ENCODE measurements around the gene DNAJB8.
A peak's percentile ranks its signal among the peaks of the same experiment; 100 is the strongest.

The DNAJB8 gene

GRCh38 chr3:128493570-128494366 is 27.1 kb upstream of the DNAJB8 start:
- DNase-seq: no peak

DNA sequence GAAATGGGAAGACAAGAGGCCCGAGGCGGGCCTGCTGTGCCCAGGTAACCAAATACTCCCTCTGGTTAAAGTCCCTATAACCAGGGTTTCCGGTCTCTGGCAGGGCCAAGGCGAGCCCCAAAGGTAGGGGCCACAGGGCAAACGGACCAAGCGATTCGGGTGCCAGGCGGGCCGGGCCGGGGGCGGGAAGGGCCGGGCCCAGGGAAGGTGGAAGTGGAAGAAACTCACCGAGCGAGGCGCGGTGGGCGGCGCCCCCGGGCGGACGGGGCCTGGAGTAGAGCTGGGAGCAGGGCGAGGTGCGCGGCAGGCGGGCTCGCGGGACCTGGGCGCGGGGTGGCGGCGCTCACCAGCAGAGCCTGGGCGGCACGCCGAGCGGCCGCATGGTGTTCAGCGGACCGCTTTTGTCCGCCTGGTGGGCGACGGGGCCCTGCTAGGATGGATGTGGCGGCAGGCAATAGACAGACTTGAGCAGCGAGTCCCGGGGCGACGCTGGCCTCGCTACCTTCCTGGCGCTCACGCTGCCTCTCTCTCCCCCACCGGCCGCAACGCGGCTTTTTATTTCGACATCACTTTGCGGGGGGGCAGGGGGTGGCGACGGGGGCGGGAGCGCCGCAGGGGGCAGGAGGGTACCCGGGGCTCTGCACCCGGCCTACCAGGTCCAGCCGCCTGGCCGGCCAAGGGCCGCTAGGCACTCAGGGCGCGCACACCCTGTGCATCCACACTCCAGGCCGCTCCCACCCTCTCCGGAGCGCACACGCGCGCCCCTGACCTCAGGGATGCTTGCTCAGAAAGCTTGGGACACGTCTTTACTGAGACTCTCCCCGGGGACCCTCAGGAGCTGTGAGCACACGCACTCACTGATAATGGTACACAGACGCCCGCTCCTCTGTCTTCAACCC is 26.2 kb upstream of the DNAJB8 start, which contains the start of gene GATA2:
Gene GATA2 (minus strand): TSS at position 531 of the 899 bp plus-strand sequence. CDS start 6,170 bp downstream, outside the sequence.
- DNase-seq: no peak

DNA sequence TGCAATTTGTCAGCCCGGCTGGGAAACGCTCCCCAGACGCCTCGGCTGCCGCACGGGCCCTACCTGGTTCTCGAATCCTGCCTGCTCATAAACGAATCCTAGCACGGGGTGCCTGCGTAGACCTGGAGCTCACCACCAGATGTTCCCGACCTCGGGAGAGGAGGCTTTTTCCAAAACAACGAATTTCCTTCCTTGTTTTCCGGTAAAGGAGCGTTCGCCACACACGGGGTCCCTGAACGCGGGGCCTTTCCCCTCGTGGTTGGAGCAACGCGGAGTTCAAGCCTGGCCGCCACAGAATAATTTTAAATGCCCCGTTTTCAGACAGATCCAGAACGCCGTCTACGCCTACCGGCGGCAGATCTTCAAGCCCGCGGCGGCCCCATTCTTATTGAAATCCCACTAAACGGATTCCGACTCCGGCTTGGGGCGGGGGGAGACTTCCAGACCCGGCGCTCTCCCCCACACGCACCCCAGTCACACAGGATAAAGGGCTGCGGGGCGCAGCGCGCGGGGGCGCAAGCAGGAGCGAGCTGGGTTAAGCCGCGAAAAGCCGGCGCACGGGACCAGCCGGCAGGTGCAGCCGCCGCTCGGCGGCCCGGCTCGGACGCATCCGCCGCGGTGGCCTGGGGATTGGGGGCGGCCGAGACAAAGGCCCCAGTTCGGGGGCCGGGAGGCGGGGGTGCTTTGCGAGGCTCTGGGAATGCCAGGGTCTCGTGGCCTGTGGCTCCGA is 25.4 kb upstream of the DNAJB8 start:
- DNase-seq: peak; percentile 55

GRCh38 chr3:128491691-128491940 is 24.9 kb upstream of the DNAJB8 start:
- peak; percentile 47 for DNase-seq

DNA sequence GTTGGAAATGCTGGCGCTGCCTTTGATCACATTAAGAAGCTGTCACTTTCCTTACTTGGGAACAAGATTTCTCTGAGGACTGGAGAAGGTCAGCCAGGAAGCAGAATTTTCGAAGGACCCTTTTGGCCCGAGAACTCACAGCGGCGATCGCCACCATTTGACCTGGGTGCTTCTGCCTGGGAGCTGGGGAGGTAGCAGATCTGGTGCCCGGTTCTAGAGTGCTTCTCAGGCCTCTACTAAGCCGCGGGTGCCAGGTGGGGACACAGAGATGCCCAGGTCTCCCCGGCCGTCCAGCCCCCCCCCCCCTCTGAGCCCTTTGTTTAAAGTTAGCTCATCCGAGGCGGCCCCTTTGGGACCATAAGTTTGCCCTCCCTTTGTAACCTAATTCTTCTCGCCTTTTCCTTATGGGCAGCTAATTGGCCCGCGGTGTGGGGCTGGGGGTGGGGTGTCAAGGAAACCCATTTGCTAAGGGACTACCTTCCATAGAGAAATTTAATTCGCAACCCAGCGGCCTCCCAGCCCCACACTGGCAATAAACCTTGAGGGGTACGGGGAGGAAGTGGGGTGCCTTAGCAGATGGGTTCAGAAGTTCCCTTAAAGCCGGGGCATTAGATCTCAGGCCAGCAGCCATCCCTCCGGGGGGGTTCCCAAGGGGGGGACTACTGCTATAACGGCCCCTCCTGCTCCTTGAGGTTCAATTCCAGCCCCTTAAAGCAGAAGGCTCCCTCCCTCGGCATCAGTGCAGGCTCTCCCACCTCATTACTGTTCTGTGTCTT is 24.4 kb upstream of the DNAJB8 start:
- no peak for DNase-seq

GRCh38 chr3:128490650-128490914 is 23.9 kb upstream of the DNAJB8 start:
- no peak for DNase-seq

DNA sequence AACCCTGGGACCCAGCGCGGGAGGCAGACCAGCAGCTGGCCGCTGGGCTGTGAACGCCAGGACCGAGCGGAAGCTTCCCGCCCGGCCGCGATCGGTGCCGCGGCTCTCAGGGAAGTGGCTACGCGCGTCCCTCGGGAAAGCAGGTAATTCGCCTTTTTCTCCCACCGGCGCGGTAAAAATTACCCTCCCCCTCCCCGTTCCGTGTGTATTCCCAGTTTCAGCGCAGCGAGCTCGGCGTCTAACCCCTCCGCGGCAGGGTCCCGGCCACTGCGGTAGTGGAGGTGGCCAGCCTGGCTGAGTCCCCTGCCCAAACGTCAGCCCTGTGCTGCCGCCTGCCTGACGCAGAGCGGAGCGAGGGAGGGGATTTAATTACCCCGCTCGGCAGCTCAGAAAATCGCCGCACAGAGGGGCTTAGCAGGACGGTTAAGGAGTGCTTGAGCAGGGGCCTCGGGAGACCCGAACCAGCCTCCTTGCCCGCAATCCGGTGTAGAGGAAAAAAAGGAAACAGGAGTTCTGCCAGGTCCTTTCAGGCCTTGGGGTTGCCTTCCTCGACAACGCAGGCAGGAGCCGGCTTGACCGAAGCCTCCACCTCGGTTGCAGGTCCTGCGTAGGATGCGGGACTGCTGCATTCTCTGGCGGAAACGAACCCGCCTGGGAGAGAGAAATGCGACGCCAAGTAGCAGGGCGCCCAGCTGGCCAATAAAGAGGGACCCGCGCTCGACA is 23.4 kb upstream of the DNAJB8 start:
- DNase-seq: peak; percentile 46

DNA sequence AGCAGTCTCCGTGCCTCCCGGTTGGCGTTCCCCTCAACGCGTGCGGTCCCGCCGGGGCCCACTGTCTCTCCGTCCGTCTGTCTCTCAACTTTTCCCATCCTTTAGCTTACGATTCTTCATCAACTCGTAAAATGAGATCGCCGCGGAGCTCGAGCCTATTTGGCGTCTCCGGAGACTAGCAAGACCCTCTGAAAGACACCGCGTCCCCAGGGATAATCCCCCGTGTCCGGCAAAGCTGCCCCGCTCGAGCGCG is 22.9 kb upstream of the DNAJB8 start:
- peak; percentile 37 for DNase-seq

- peak; percentile 54 for DNase-seq
Measured at GRCh38 chr3:128488991-128489673, 22.4 kb upstream of the DNAJB8 start.

- DNase-seq: no peak
Measured at GRCh38 chr3:128488636-128488990, 21.9 kb upstream of the DNAJB8 start.

- peak; percentile 38 for DNase-seq
Measured at GRCh38 chr3:128487813-128488635, 21.3 kb upstream of the DNAJB8 start.

GRCh38 chr3:128487538-128487812 is 20.8 kb upstream of the DNAJB8 start:
- no peak for DNase-seq

- DNase-seq: peak; percentile 43
Measured at GRCh38 chr3:128486681-128487537, 20.2 kb upstream of the DNAJB8 start.

GRCh38 chr3:128486205-128486628 is 19.5 kb upstream of the DNAJB8 start:
- DNase-seq: no peak

DNA sequence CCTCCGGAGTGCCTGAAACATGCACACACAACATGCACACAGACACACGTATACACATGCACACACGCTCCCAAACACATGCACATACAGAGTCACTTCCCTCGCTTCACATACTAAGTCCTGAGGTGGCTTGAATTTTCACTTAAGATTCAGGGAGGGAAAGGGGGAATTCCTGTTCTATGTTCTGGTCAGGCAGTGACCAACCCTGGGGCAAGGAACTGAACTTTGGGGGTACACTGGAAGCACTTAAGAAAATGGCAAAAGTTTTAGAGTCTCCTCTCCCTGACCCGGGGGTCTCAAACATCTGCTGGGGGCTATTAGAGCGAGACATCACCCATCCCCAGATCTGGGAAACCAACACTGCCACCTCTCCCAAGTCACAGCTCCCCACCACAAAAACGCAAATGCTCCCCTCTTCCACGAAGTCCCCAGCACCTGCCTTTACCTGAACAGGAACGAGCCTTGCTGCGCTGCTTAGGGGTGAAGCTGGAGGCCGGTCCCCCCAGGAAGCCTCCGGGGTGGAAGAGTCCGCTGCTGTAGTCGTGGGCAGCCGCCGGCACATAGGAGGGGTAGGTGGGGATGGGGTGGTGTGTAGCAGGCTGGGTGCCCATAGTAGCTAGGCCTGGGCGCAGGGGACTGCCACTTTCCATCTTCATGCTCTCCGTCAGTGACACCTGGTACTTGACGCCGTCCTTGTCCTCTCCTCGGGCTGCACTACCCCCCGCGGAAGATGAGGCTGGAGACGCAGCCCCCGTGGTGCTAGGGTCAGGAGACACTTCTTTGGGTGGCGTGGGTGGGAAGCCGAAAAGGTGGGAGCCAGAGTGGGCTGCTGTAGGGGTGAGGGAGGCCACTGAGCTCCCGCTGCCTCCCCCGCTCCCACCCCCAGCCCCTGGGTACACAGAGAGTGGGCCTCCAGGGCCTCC is 18.9 kb upstream of the DNAJB8 start:
- DNase-seq: no peak

GRCh38 chr3:128484404-128485281 is 18.0 kb upstream of the DNAJB8 start:
- no peak for DNase-seq

DNA sequence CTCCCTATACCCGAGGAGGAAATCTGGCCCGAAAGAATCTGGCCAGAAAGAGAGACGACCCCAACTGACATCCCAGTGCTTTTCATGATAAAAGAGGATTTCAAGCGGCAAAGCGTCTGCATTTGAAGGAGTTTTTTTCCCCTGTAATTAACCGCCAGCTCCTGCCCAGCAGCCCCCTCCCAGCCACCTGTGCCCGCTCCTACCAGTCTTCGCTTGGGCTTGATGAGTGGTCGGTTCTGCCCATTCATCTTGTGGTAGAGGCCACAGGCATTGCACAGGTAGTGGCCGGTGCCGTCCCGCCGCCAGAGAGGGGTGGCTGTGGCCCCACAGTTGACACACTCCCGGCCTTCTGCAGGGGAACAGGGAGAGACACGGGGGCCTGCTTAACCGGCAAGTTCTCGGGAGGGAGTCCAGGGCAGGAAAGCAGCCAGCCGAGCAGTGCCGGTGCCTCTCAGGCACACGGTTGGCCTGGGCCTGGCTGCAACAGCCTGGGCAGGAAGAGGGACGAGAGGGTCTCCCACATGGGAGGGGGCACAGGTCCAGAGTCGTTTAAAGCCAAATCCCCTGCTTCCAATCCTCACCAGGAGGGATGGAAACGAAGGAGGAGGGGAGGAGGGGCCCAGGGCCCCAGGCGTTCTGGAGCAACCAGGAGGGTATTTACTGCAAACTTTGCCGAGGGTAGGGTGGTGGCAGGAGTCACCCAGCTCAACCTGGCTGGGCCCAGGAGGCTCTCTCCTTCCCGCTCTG is 17.1 kb upstream of the DNAJB8 start:
- DNase-seq: no peak
